ENCODE measurements around the gene C14orf119.

C14orf119 gene

GRCh38 chr14:23112359-23113178 is 17.3 kb downstream of the C14orf119 start:
- DNase-seq = no peak

GRCh38 chr14:23113431-23114119 is 18.3 kb downstream of the C14orf119 start:
- no peak for DNase-seq

- DNase-seq = no peak
Observed at GRCh38 chr14:23114120-23114458, 18.8 kb downstream of the C14orf119 start.

- DNase-seq = no peak
Observed at GRCh38 chr14:23114669-23115038, 19.3 kb downstream of the C14orf119 start.

GRCh38 chr14:23115039-23115731 is 19.9 kb downstream of the C14orf119 start:
- DNase-seq = no peak

GRCh38 chr14:23115918-23116317 is 20.6 kb downstream of the C14orf119 start:
- no peak for DNase-seq

- DNase-seq = no peak
Observed at GRCh38 chr14:23117371-23118020, 22.2 kb downstream of the C14orf119 start.

GRCh38 chr14:23118506-23119362 is 23.4 kb downstream of the C14orf119 start, which contains the start of gene CEBPE:
Gene CEBPE, minus strand, starts transcription at chr14:23119255. Its CDS starts 164 bp downstream, at chr14:23119091.
- no peak for DNase-seq

- no peak for DNase-seq
Observed at GRCh38 chr14:23119363-23120327, 24.3 kb downstream of the C14orf119 start.

- DNase-seq = peak; percentile 60
Observed at GRCh38 chr14:23120541-23121251, 25.4 kb downstream of the C14orf119 start.

GRCh38 chr14:23121361-23121771 is 26.1 kb downstream of the C14orf119 start:
- DNase-seq = no peak

- DNase-seq = no peak
Observed at GRCh38 chr14:23122086-23122485, 26.8 kb downstream of the C14orf119 start.

GRCh38 chr14:23123419-23123818 is 28.1 kb downstream of the C14orf119 start:
- no peak for DNase-seq

- DNase-seq = no peak
Observed at GRCh38 chr14:23124337-23124954, 29.1 kb downstream of the C14orf119 start.

- no peak for DNase-seq
Observed at GRCh38 chr14:23125011-23125410, 29.7 kb downstream of the C14orf119 start.

- no peak for DNase-seq
Observed at GRCh38 chr14:23125933-23126524, 30.7 kb downstream of the C14orf119 start.

- no peak for DNase-seq
Observed at GRCh38 chr14:23126548-23127278, 31.4 kb downstream of the C14orf119 start.

- DNase-seq = no peak
Observed at GRCh38 chr14:23127861-23128260, 32.6 kb downstream of the C14orf119 start.

All from activated T-cell treated with anti-CD3 and anti-CD28 coated beads for 4 hours (primary cell).